ENCODE results near the gene NCAPD2.
A peak's percentile ranks its signal among the peaks of the same experiment; 100 is the strongest.

NCAPD2 gene

GRCh38 chr12:6569312-6569711 lies 75.4 kb downstream of the NCAPD2 start:
- TF ChIP-seq, protein P1, sequence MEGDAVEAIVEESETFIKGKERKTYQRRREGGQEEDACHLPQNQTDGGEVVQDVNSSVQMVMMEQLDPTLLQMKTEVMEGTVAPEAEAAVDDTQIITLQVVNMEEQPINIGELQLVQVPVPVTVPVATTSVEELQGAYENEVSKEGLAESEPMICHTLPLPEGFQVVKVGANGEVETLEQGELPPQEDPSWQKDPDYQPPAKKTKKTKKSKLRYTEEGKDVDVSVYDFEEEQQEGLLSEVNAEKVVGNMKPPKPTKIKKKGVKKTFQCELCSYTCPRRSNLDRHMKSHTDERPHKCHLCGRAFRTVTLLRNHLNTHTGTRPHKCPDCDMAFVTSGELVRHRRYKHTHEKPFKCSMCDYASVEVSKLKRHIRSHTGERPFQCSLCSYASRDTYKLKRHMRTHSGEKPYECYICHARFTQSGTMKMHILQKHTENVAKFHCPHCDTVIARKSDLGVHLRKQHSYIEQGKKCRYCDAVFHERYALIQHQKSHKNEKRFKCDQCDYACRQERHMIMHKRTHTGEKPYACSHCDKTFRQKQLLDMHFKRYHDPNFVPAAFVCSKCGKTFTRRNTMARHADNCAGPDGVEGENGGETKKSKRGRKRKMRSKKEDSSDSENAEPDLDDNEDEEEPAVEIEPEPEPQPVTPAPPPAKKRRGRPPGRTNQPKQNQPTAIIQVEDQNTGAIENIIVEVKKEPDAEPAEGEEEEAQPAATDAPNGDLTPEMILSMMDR (IDR thresholded peaks at IDR 0.05; ENCODE audit: control insufficient read depth, extremely low read depth, insufficient read depth) = no peak
- H3K4me3 ChIP-seq (ENCODE audit: low read depth, low read length) = no peak overlapping the region
- DNase-seq (ENCODE audit: low read depth) = no peak

- TF ChIP-seq, protein P1 (IDR thresholded peaks at IDR 0.05; ENCODE audit: control insufficient read depth, extremely low read depth, insufficient read depth) = no peak
Observed at GRCh38 chr12:6569786-6570185, 75.9 kb downstream of the NCAPD2 start.

DNA sequence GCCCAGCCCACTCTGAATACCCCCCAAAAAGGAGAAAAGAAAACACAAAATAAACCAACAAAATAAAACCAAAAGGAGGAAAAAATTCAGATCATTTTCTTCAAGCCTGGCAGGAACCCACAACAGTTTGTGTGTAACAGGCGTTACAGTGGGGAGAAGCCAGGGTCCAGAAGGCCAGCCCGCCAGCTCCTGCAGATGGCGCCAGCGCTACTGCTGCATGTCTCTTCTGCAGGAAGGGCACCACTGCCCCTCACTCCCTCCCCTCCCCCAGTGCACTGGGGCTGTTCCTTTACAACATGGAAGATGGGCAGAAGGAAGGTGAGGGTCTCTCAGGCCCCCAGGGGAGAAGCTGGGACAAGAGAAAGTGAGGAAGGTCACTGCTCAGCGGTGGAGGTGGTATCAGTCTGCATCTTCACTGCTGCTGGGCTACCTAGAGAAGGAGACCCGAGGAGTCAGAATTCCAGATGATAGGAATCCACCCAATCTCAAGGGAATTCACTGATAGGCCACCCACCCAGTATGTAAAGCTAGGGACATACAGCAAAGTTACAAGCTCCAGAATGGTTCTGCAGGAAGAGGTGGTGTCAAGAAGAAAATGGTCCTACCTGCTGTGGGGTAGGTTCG lies 76.5 kb downstream of the NCAPD2 start:
- no peak overlapping the region for H3K4me3 ChIP-seq (ENCODE audit: low read depth, low read length)
- no peak for DNase-seq (ENCODE audit: low read depth)
- TF ChIP-seq, protein P1 (IDR thresholded peaks at IDR 0.05; ENCODE audit: control insufficient read depth, extremely low read depth, insufficient read depth) = peak; percentile 48

More at GRCh38 chr12:6569786-6570185, 75.9 kb downstream of the NCAPD2 start:
- H3K4me3 ChIP-seq (ENCODE audit: low read depth, low read length) = no peak overlapping the region
- no peak for DNase-seq (ENCODE audit: low read depth)

DNA sequence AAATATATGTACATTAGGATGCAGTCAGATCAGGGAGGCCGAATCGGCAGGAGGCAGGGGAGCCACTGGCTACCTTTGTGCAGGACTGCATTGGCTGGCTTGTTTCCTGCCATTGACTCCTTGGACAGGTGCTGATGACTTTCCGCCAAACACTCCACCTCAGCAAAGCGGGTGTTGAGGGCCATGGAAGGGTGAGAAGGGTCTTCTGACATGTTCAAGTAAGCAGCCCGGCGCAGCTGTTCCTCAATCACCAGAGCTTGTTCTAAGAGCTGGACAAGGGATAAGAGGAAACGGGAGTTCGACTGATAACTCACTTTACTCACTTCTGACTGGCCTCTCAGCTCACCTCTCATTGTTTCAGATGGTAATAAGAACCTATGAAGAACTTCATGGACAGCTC lies 79.1 kb downstream of the NCAPD2 start:
- TF ChIP-seq, protein P1 (IDR thresholded peaks at IDR 0.05; ENCODE audit: control insufficient read depth, extremely low read depth, insufficient read depth) = no peak
- DNase-seq (ENCODE audit: low read depth) = no peak
- no peak overlapping the region for H3K4me3 ChIP-seq (ENCODE audit: low read depth, low read length)

- no peak overlapping the region for H3K4me3 ChIP-seq (ENCODE audit: low read depth, low read length)
- TF ChIP-seq, protein P1 (IDR thresholded peaks at IDR 0.05; ENCODE audit: control insufficient read depth, extremely low read depth, insufficient read depth) = no peak
- no peak for DNase-seq (ENCODE audit: low read depth)
Observed at GRCh38 chr12:6574576-6575295, 80.8 kb downstream of the NCAPD2 start.

DNA sequence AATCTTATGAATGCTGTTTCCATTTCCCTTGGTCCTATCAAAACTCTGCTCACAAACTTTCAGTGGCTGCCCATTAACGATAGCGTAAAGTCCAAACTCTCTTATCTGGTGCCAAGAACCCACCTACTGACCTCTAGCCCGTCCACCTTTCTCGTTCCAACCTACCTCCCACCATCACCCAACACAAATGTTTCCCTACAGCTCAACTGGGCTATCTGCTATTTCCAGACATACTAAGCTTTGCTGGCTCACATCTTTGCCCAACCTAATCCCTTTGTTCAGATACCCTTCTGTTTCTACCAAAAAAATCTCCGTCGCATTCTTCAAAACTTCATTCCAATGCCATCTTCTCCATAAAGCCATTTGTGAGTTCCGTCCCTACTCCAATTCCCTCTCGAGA lies 81.7 kb downstream of the NCAPD2 start:
- no peak for DNase-seq (ENCODE audit: low read depth)
- no peak overlapping the region for H3K4me3 ChIP-seq (ENCODE audit: low read depth, low read length)
- TF ChIP-seq, protein P1 (IDR thresholded peaks at IDR 0.05; ENCODE audit: control insufficient read depth, extremely low read depth, insufficient read depth) = no peak
